NCI-H82 (cell line): ENCODE results near the gene EEFSEC.
A peak's percentile ranks its signal among the peaks of the same experiment; 100 is the strongest.

Source experiments
- DNase-seq: peaks from one replicate; lab custom pipeline; 2025; lab: John Stamatoyannopoulos, UW

The EEFSEC gene

GRCh38 chr3:128394033-128394432 is 240.8 kb downstream of the EEFSEC start:
- no peak for DNase-seq

GRCh38 chr3:128395046-128395445 is 241.8 kb downstream of the EEFSEC start:
- DNase-seq, result no peak

GRCh38 chr3:128395500-128396162 is 242.3 kb downstream of the EEFSEC start:
- DNase-seq, result no peak

GRCh38 chr3:128397484-128397883 is 244.2 kb downstream of the EEFSEC start:
- DNase-seq, result no peak

GRCh38 chr3:128398586-128398985 is 245.3 kb downstream of the EEFSEC start:
- peak; percentile 48 for DNase-seq

- peak; percentile 83 for DNase-seq
These were observed 246.1 kb downstream of the EEFSEC start for GRCh38 chr3:128399221-128399915.

GRCh38 chr3:128400671-128401070 is 247.4 kb downstream of the EEFSEC start:
- DNase-seq, result no peak

- no peak for DNase-seq
These were observed 249.0 kb downstream of the EEFSEC start for GRCh38 chr3:128402319-128402718.

- DNase-seq, result no peak
These were observed 249.7 kb downstream of the EEFSEC start for GRCh38 chr3:128402998-128403397.

- DNase-seq, result peak; percentile 93
These were observed 251.2 kb downstream of the EEFSEC start for GRCh38 chr3:128404276-128405068.

GRCh38 chr3:128405554-128406277 is 252.4 kb downstream of the EEFSEC start:
- no peak for DNase-seq

GRCh38 chr3:128407247-128407646 is 254.0 kb downstream of the EEFSEC start:
- no peak for DNase-seq

- DNase-seq, result no peak
These were observed 254.9 kb downstream of the EEFSEC start for GRCh38 chr3:128408012-128408692.

GRCh38 chr3:128408693-128409623 is 255.7 kb downstream of the EEFSEC start:
- peak; percentile 65 for DNase-seq

GRCh38 chr3:128409624-128410581 is 256.6 kb downstream of the EEFSEC start:
- DNase-seq, result no peak

- no peak for DNase-seq
These were observed 257.6 kb downstream of the EEFSEC start for GRCh38 chr3:128410669-128411573.

GRCh38 chr3:128411574-128412064 is 258.3 kb downstream of the EEFSEC start:
- no peak for DNase-seq
